GM18861 (cell line): ENCODE measurements around the gene SETD3.

Experiments
- ATAC-seq: cut with Tn5 transposase; IDR thresholded peaks from one replicate; pipeline ENCODE4 v1.9.1; 2021; ENCODE audit not compliant: unreplicated experiment

Gene SETD3

DNA sequence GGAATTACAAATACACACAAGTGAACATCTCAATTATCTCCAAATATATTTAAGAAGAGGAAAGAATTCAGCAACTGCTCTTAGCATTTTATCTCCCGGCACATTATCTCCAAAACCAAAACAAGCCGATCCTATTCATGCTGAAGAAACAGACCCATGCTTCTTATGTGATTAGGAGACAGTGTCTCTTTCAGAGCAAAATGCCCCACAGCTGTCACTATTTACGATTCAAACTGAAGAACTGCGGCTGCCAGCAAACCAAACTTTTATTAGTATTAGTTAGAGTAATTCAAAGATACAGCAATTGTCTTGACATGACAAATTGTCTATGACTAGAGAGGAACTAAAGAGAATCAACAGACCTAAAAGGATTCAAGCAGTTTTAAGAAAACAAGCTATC, 79.4 kb downstream of the SETD3 start:
- ATAC-seq: no peak

DNA sequence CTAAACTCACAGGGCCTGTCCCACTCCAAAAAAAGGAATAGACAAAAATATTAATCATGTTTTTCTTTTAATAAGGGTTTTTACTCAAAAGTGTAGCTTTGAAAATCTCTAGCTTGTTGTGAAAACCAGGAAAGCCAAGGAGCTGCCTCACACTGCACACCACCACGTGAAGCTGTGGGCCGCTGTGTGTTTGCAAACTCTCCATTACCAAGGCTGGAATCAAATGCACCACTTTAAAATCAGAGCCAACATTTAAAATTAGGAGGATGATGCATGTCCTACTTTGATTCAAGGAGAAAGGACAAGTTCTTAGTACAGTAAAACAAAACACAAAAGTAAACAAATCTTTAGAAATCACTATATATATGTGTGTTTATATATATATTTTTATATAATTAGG, 83.0 kb downstream of the SETD3 start:
- ATAC-seq: no peak

DNA sequence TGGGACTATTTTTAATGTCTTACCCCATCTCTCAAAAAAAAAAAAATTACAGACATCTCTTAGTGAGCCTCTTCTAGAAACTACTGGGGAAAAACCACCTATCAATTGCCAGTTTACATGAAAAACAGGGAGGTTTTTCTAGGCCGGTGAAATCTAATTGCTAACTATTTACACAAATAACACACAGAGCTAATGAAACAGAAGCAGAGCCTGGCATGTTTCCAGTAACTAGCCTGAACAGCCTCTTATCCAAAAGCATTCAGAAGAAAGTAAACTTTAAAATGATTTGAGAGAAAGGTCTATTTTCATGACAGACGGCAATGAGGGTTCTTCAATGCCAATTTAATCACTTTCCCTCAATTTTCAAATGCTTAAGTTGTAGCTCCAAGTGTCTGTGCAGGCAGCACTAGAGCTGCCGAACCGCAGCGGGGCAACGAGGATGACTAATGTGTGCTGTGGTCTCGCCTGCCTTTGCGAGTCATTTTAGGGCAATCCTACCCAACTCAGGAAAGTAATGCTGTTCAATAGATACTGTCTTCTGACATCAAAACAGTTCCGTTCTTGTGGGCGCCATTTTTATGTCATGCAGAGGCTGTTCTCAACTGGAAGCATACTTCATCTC, 84.6 kb downstream of the SETD3 start:
- ATAC-seq: no peak

DNA sequence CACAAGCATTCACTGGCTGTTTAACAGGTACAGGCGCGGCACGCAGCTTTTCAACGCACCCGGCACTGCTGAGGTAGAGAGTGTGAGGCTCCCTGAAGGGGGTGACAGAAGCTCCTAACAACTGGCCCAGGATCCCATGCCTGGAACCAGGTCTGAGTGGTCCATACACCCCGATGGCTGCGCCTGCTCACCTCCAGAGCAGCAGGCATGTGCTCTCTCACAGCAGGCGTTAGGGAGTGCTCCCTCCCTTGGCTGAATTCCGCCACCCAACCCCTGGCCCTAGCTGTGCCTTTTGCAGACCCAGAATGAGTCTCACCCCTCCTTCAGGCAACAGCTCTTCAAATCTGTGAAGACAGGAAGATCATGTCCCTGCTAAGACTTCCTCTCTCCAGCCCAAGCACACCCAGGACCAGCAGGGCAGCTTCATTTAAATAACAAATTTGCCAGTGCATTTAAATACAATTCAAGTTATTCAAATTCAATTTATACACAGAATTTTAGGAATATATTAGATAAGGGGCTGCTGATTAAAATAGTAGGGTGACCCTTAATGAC, 86.0 kb downstream of the SETD3 start:
- ATAC-seq: no peak

GRCh38 chr14:99393059-99393655, 87.5 kb downstream of the SETD3 start:
- ATAC-seq: no peak

- no peak for ATAC-seq
Measured at GRCh38 chr14:99391671-99392070, 89.0 kb downstream of the SETD3 start.

GRCh38 chr14:99389174-99389826, 91.4 kb downstream of the SETD3 start:
- ATAC-seq: no peak

- ATAC-seq: no peak
Measured at GRCh38 chr14:99388286-99388685, 92.4 kb downstream of the SETD3 start.

- no peak for ATAC-seq
Measured at GRCh38 chr14:99387880-99388279, 92.8 kb downstream of the SETD3 start.

DNA sequence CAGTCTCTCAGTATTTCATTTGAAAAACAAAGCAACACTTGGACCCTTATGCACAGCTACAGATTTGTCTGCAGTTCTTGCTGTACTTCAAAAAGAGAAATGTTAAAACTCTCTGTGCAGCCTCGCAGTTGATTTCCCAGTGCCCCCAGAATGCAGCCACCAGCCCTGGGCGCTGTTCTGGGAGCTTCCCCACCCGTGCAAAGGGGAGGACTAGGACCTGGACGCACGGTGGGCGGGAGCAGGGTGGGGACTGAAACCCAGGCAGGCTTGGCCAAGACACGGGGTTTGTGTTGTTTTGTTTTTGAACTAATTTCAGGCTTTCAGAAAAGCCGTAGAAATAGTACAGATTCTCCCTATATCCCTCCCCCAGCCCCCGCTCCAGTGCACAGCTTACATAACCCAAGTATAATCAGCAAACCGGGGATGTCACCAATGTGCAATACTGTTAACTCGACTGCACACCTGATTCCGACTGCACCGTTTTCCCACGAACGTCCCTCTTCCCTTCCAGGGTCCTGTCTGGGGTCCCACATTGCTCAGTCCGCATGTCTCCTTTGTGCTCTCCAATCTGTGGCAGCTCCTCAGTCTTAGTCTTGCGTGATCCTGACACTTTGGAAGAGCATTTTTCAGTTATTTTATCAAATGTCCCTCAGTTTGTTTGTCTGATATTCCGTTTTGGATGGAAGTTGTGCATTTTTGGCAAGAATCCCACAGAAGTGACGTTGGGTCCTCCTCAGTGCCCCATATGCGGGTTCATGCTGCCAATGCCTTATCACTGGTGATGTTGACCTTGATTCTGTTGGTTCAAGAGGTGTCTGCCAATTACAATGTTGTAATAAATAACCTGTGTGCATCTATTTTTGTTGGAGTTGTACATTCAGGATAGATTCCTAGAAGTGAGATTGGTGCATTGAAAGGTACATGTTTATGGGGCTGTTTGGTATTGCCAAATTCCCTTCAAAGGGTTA, 95.9 kb downstream of the SETD3 start:
- no peak for ATAC-seq

GRCh38 chr14:99383472-99384449, 96.9 kb downstream of the SETD3 start:
- no peak for ATAC-seq

GRCh38 chr14:99382781-99383471, 97.7 kb downstream of the SETD3 start:
- ATAC-seq: no peak

DNA sequence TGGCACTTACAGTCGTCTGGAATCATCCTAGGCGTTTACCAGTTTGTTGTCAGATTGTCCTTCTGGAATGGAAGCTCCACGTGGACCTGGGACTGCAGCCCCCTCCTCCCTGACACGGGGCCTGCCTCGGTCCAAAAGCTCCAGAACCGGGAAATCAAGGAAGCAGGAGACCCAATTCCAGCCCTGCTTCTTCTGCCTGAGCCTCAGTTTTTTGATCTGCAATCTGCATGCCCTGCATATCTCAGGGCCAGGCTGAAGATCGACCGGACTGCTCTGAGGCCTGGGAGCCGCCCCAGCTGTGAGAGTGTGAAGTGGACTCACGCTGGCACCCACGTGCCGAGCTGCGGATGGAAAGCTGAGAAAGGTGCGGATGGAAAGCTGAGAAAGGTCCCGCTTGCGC, 98.6 kb downstream of the SETD3 start:
- no peak for ATAC-seq

DNA sequence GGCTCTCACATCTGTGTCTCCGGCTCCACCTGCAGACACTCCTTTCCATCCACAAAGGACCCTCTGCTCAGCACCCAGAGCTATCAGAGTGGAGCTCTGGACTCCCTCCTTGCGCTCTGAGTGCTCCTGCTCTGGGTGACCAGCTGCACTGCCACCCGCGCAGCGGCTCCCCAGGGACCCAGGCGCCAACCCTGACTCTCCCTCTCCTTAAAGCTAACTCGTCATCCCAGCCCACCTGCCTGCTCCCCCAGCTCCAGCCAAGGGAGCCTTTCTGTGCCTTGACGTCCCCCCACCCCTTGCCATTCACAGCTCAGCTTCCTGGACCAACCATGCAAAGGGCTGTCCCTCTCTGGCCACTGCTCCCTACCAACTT, 99.0 kb downstream of the SETD3 start:
- no peak for ATAC-seq

DNA sequence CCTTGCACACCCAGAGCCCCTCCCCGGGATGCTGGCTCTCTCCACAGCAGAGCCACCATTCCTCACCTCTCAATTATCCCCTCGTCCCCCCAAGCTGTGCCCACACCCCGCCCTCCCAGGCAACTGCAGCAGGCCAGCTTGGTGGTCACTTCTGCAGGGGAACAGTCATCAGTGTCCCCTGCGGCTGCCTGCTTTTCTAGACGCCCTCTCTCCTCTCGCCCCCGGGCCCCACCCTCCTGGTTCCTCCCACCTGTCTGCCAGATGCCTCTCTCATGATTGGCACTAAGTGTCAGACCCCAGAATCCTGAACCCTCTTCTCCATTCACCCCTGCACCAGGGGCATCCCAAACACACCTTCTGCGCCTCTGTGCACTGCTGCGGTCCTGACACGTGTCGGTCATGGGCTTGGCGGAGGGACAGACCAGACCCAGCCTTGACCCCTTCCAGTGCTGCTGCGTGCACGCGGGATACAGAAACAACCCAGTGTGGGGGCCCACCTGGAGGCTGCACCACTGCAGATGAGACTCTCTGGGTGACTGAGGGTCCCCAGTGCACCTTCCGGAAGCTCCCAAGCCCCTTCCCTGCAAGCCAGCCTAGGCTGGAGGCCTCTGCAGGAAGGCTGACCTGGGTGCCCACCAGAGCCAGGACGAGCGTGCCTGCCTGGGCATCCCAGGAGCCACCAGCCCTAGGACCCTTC, 99.5 kb downstream of the SETD3 start:
- ATAC-seq: no peak

DNA sequence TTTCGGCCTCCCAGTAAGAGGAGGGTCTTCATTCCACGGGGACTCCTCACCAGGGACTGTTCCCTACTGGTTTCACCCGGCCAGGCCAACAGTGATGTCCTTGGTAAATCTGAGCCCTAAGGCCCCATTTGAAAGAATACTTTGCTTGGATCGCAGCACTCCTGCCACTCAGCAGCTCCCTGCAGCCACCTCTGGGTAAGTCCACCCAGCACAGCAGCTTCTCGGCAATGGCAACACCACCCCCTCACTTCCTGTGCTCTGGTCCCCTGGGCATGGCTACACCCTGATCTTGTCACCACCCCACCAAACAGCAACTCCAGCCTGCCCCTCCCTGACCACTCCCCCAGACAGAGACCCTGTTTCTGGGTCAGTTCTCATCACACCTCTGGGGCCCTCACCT, 100.3 kb downstream of the SETD3 start:
- ATAC-seq: no peak

DNA sequence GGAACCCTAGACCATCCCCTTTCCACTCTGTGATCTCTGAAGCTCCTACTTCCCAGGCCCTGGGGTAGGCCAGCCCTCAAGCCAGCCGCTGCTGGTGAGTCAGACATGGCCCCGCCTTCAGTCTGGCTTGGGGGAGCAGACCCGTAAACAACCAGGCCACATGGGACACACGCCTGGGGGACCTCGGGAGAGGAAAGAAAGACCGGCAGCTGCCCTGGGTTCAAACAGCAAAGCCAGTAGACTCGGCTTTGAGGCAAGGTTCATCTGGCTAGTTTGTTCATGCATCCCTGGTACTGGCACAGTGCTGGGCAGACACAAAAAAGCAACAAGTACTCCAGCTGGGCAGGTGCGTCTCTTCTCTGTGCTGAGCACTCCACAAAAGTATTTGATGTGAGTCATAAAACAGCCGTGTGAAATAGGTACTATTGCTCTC, 101.9 kb downstream of the SETD3 start:
- no peak for ATAC-seq

- no peak for ATAC-seq
Measured at GRCh38 chr14:99377951-99378350, 102.7 kb downstream of the SETD3 start.

DNA sequence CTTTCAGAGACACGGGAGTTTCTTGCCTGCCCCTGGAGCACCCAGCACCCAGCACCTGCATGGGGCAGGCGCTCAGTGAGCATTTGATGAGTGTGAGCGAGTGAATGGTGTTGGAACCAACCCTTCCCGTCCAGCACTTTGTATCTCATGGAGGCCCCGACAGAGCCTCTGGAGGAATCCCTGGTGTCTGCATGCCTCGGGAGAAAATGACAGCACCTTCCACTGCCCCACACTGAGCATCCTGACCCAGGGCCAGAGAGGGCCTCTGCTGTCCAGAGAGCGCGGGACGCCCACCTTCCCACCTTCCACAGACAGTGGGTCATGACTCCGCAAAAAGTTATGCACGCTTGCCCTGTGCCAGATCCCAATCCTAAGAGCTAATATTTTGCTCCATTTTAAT, 105.7 kb downstream of the SETD3 start:
- ATAC-seq: no peak
